ENCODE results near the gene MOSMO. TPM values are rescaled to one million over a fixed set of nuclear protein-coding genes. Genes with fewer than 3 reads are reported as not detected.

Gene MOSMO
- total and polyA plus RNA-seq, 2 of the 4 experiments (the other 2 are of a cell fraction): 10.5 to 16.0 TPM

DNA sequence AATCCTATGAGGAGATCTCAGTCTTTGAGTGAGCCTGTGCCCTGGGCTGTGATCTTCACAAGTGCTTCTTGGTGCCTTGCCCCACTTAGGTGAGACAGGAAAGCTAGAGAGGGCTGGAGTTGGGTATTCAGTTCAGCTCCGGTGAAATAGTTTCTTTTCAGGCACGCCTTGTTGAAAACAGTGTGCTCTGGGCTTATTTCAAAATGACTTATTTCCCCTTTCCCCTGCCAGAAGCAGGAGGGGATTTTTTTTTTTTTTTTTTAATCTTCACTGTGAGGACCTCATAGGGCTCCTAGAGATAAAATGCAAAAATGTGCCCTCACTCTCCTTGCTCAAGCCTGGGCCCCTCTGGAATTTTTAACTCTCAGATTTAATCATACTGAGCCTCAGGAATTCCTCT lies 27.2 kb downstream of the MOSMO start:
- Histone ChIP-seq H3K14ac (replicated peaks; ENCODE audit: low read depth, low read length) (no peak overlapping the region), H2AK5ac (ENCODE audit: low read depth, low read length) (no peak overlapping the region), H4K20me1 (ENCODE audit: insufficient read depth, low read length) (peaks cover 3% of the 10 kb centered on the region; the same call in 1 of the 2 replicates), H2BK15ac (ENCODE audit: low read depth, low read length) (no peak overlapping the region), H3K27me3 (ENCODE audit: control insufficient read depth, insufficient read depth, low read length) (no peaks in the 10 kb centered on the region), H3K56ac (ENCODE audit: extremely low read depth, insufficient read depth, low read length) (no peak overlapping the region), H3K4me3 (ENCODE audit: insufficient read depth, low read depth, low read length) (no peak overlapping the region), H3K36me3 (ENCODE audit: control insufficient read depth, insufficient read depth, low read length) (peaks cover 11% of the 10 kb centered on the region; the same call in 1 of the 2 replicates), H4K5ac (ENCODE audit: low read depth, low read length) (no peak overlapping the region), H3K27ac (ENCODE audit: insufficient read depth, low read length) (no peak overlapping the region), H4K8ac (ENCODE audit: low read depth in 2 of 2, low read length in 2 of 2) (no peak overlapping the region; a peak in 1 of 4 replicates), H2BK5ac (ENCODE audit: low read depth, low read length, poor library complexity, severe bottlenecking) (no peak overlapping the region), H2AFZ (replicated peaks; ENCODE audit: low read length, poor library complexity) (no peak overlapping the region), H3K18ac (ENCODE audit: low read depth, low read length) (no peak overlapping the region), H3K9ac (ENCODE audit: low read depth, low read length) (no peak overlapping the region), H3K79me1 (ENCODE audit: low read depth in 1 of 2, low read length in 2 of 2) (peaks cover 32 to 69% of the 10 kb centered on the region in 2 experiments), H3K23ac (ENCODE audit: low read depth, low read length) (no peak overlapping the region), H2BK120ac (ENCODE audit: low read depth, low read length) (no peak overlapping the region), H3K9me3 (ENCODE audit: control insufficient read depth, insufficient read depth, low read length) (no peaks in the 10 kb centered on the region), H2AK9ac (replicated peaks; ENCODE audit: low read depth, low read length, poor library complexity) (no peak overlapping the region), H3K4ac (ENCODE audit: low read depth, low read length) (no peak overlapping the region), H2BK20ac (ENCODE audit: low read depth, low read length) (no peak overlapping the region), H3K4me1 (ENCODE audit: control insufficient read depth, insufficient read depth, low read length) (no peaks in the 10 kb centered on the region), H3K4me2 (ENCODE audit: low read depth, low read length) (no peak overlapping the region), H4K91ac (ENCODE audit: insufficient read depth, low read depth, low read length) (no peak overlapping the region), H3K9me1 (ENCODE audit: insufficient read depth, low read length) (0 out of 2 replicates have a peak, but pooled peaks cover 6% of the 10 kb centered on the region)
- intact Hi-C loops (cut with micrococcal nuclease): no loop called here
- TF ChIP-seq RAD21 (IDR thresholded peaks at IDR 0.05; ENCODE audit: low read length) (no peak), CHD1 (IDR thresholded peaks at IDR 0.05; ENCODE audit: low read depth, low read length) (no peak), SMC3 (IDR thresholded peaks at IDR 0.05; ENCODE audit: low read depth, low read length) (no peak), RFX5 (IDR thresholded peaks at IDR 0.05; ENCODE audit: low read depth, low read length) (no peak), FOS (IDR thresholded peaks at IDR 0.05; ENCODE audit: low read depth, low read length) (no peak), MXI1 (IDR thresholded peaks at IDR 0.05; ENCODE audit: borderline replicate concordance, low read depth, low read length) (no peak)
- TF ChIP-seq, protein P1, sequence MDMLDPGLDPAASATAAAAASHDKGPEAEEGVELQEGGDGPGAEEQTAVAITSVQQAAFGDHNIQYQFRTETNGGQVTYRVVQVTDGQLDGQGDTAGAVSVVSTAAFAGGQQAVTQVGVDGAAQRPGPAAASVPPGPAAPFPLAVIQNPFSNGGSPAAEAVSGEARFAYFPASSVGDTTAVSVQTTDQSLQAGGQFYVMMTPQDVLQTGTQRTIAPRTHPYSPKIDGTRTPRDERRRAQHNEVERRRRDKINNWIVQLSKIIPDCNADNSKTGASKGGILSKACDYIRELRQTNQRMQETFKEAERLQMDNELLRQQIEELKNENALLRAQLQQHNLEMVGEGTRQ (IDR thresholded peaks at IDR 0.05; ENCODE audit: low read depth, low read length): no peak
- TF ChIP-seq, protein P2, sequence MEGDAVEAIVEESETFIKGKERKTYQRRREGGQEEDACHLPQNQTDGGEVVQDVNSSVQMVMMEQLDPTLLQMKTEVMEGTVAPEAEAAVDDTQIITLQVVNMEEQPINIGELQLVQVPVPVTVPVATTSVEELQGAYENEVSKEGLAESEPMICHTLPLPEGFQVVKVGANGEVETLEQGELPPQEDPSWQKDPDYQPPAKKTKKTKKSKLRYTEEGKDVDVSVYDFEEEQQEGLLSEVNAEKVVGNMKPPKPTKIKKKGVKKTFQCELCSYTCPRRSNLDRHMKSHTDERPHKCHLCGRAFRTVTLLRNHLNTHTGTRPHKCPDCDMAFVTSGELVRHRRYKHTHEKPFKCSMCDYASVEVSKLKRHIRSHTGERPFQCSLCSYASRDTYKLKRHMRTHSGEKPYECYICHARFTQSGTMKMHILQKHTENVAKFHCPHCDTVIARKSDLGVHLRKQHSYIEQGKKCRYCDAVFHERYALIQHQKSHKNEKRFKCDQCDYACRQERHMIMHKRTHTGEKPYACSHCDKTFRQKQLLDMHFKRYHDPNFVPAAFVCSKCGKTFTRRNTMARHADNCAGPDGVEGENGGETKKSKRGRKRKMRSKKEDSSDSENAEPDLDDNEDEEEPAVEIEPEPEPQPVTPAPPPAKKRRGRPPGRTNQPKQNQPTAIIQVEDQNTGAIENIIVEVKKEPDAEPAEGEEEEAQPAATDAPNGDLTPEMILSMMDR (conservative IDR thresholded peaks at IDR 0.05; ENCODE audit: low read depth, low read length): no peak
- dilution Hi-C loops (cut with HindIII; ENCODE audit: low sequenced_read_pairs, unreplicated experiment): no loop called here
- ChIA-PET CTCF (interaction anchor here (1.3 kb wide), 1 partner anchor 47 kb away, joined by 4 read pairs; no protein-coding TSS in a partner anchor), POLR2A (ENCODE audit: unreplicated experiment) (no interaction called here)
- in situ Hi-C loops (cut with MboI; ENCODE audit: low sequenced_read_pairs): no loop called here
- DNase-seq (no peak), ATAC-seq (ENCODE audit: low read depth) (no peak)
- WGBS, 2 experiments (ENCODE audit: extremely low coverage in 2 of 2, insufficient read length in 1 of 2): no CpG with 5 or more reads among the region's 2 CpGs
- no TSS peak for BruUV-seq (replicated peaks)
